ENCODE measurements around the gene GNB5. TPM values are rescaled to one million over a fixed set of nuclear protein-coding genes. Genes with fewer than 3 reads are reported as not detected.

The GNB5 gene
- total RNA-seq, 4 donors from 2014 or later, result 0.60 to 12.7 (median 7.8) TPM

- H3K4me1 ChIP-seq, result peaks cover 9 to 51% (median 25%) of the 10 kb centered on the region in 4 donors
- TF ChIP-seq EP300 (IDR thresholded peaks at IDR 0.05; ENCODE audit: low read depth) (no peak), POLR2AphosphoS5 (IDR thresholded peaks at IDR 0.05) (peak in 2 of 3 donors; percentile 59 to 60), POLR2A (IDR thresholded peaks at IDR 0.05) (no peak), CTCF (IDR thresholded peaks at IDR 0.05) (no peak)
- H3K4me3 ChIP-seq, result no peak overlapping the region
- 37 to 46% methylated on average over 3 of the region's 3 CpGs for WGBS, 2 donors (ENCODE audit: low coverage in 1 of 2)
- intact Hi-C loops (cut with DNase I; ENCODE audit: low total_unique reads), result no loop called here
- H3K27me3 ChIP-seq, result no peaks in the 10 kb centered on the region
- peak; percentile 59 for DNase-seq
- H3K27ac ChIP-seq, result peak overlapping the region; percentile 27 to 59 (median 50)
- peaks cover 0 to 14% (median 0%) of the 10 kb centered on the region in 4 donors for H3K36me3 ChIP-seq
- no peaks in the 10 kb centered on the region for H3K9me3 ChIP-seq
- in situ Hi-C loops (cut with MboI; ENCODE audit: low pct_ligation_motif_present in 1 of 4, low pct_unique_long_range_greater_than_20kb in 1 of 4, low sequenced_read_pairs in 3 of 4), result no loop called here
These were observed 124.2 kb downstream of the GNB5 start for GRCh38 chr15:52066842-52067544.

Small RNAs within 50 kb of the gene (small RNA-seq; reads per million reads assigned to genes)
- gene RF00019, result 0 reads per million in 4 donors

Other genes with a start within 250 kb of the GNB5 start
- gene LEO1, start 219.6 kb downstream of the GNB5 start, total RNA-seq, result 10 to 100 TPM; 27.2 to 38.2 (median 30.9) TPM
- 10 to 100 TPM; 30.3 to 69.4 (median 42.0) TPM for gene MAPK6, start 172.2 kb downstream of the GNB5 start, total RNA-seq
- gene BCL2L10, start 78.6 kb downstream of the GNB5 start, total RNA-seq, result 1 to 10 TPM in 2 of 4 donors, not detected in 2; 1.7 to 5.3 TPM
- 100 to 1,000 TPM in 1 of 4 donors, 10 to 100 TPM in 3; 56.1 to 151 (median 84.5) TPM for gene MYO5C, start 104.4 kb upstream of the GNB5 start, total RNA-seq